ENCODE results near the gene ITFG1. TPM values are rescaled to one million over a fixed set of nuclear protein-coding genes. Genes with fewer than 3 reads are reported as not detected.
"Not testable (repeated sequence)": the region's sequence is repeated elsewhere in the genome, so short reads cannot be mapped to it uniquely, and the experiment has no call there.

Gene ITFG1
- total RNA-seq, 1 donor from 2014 or later: 55.6 TPM

GRCh38 chr16:47473792-47474191, 12.9 kb upstream of the ITFG1 start:
- DNase-seq (ENCODE audit: low spot score): no peak

GRCh38 chr16:47473004-47473403, 12.1 kb upstream of the ITFG1 start:
- not testable (repeated sequence) for DNase-seq (ENCODE audit: low spot score)

GRCh38 chr16:47470810-47471209, 9.9 kb upstream of the ITFG1 start:
- DNase-seq (ENCODE audit: low spot score): no peak

- no peak for DNase-seq (ENCODE audit: low spot score)
These were observed 9.3 kb upstream of the ITFG1 start for GRCh38 chr16:47470211-47470610.

GRCh38 chr16:47469227-47469626, 8.4 kb upstream of the ITFG1 start:
- no peak for DNase-seq (ENCODE audit: low spot score)

GRCh38 chr16:47468070-47468689, 7.3 kb upstream of the ITFG1 start:
- not testable (repeated sequence) for DNase-seq (ENCODE audit: low spot score)

- DNase-seq (ENCODE audit: low spot score): no peak
These were observed 6.6 kb upstream of the ITFG1 start for GRCh38 chr16:47467501-47467900.

GRCh38 chr16:47465919-47466630, 5.2 kb upstream of the ITFG1 start:
- no peak for DNase-seq (ENCODE audit: low spot score)

- no peak for DNase-seq (ENCODE audit: low spot score)
These were observed 3.1 kb upstream of the ITFG1 start for GRCh38 chr16:47463771-47464624.

GRCh38 chr16:47461598-47462266, 869 bp upstream of the ITFG1 start:
- no peak for DNase-seq (ENCODE audit: low spot score)

- DNase-seq (ENCODE audit: low spot score): no peak
These were observed 528 bp downstream of the ITFG1 start for GRCh38 chr16:47460359-47460710.

GRCh38 chr16:47459603-47460002, 1.3 kb downstream of the ITFG1 start:
- DNase-seq (ENCODE audit: low spot score): no peak

GRCh38 chr16:47458331-47458730, 2.5 kb downstream of the ITFG1 start:
- DNase-seq (ENCODE audit: low spot score): no peak

GRCh38 chr16:47449788-47450187, 11.1 kb downstream of the ITFG1 start:
- no peak for DNase-seq (ENCODE audit: low spot score)

- DNase-seq (ENCODE audit: low spot score): no peak
These were observed 11.9 kb downstream of the ITFG1 start for GRCh38 chr16:47448830-47449575.

GRCh38 chr16:47446431-47446830, 14.4 kb downstream of the ITFG1 start:
- DNase-seq (ENCODE audit: low spot score): no peak

- DNase-seq (ENCODE audit: low spot score): not testable (repeated sequence)
These were observed 18.0 kb downstream of the ITFG1 start for GRCh38 chr16:47442884-47443283.

GRCh38 chr16:47440066-47440465, 20.8 kb downstream of the ITFG1 start:
- DNase-seq (ENCODE audit: low spot score): not testable (repeated sequence)

- not testable (repeated sequence) for DNase-seq (ENCODE audit: low spot score)
These were observed 26.6 kb downstream of the ITFG1 start for GRCh38 chr16:47434274-47434673.

- no peak for DNase-seq (ENCODE audit: low spot score)
These were observed 28.9 kb downstream of the ITFG1 start for GRCh38 chr16:47431960-47432359.

GRCh38 chr16:47426806-47427205, 34.1 kb downstream of the ITFG1 start:
- no peak for DNase-seq (ENCODE audit: low spot score)

Data from ureter (tissue), 1 donor.